ENCODE data around the gene C10orf53.

The C10orf53 gene

DNA sequence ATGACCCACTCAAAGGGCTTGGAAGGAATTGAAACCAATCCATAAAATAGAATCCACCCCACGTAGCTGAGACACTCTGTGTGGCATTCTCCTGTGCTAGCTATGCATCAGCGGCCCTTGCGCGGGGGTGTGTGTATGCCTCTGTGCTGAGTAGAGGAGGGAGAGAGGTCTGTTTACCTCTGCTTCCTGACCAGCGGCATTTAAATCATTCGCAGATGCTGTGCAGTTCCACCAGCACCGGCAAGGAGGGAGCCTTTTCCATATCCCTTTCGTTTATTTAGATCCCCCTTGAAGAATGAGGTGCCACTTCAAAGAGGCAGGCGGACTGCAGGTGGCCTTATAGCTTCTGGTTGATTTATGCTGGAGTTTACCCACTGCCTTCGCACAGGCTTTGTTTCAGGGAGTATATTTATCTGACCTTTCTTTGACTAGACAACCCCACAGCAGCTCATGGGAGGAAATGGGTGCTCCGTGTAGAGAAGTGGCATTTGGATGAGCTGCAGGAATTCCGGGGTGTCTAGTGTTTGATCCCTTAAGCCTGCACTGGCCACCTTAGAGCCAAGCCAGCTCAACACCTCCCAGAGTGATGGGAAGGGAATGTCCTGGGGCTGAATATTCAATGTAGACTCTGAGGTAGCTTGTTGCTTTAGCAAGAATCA, 11.4 kb downstream of the C10orf53 start:
- Histone ChIP-seq H3K4me3 (ENCODE audit: severe bottlenecking) (no peak overlapping the region), H3K27ac (ENCODE audit: poor library complexity, severe bottlenecking) (no peak overlapping the region), H3K4me1 (ENCODE audit: insufficient read depth, poor library complexity, severe bottlenecking) (no peaks in the 10 kb centered on the region), H3K9me3 (ENCODE audit: severe bottlenecking) (no peaks in the 10 kb centered on the region), H3K27me3 (ENCODE audit: insufficient read depth, poor library complexity, severe bottlenecking) (peaks cover 50% of the 10 kb centered on the region), H3K36me3 (ENCODE audit: low read depth) (no peaks in the 10 kb centered on the region)
- ATAC-seq (ENCODE audit: low read depth) (peak; percentile 36; the same call in 1 of the 3 replicates), DNase-seq (ENCODE audit: low spot score) (no peak)
- TF ChIP-seq, protein P1, sequence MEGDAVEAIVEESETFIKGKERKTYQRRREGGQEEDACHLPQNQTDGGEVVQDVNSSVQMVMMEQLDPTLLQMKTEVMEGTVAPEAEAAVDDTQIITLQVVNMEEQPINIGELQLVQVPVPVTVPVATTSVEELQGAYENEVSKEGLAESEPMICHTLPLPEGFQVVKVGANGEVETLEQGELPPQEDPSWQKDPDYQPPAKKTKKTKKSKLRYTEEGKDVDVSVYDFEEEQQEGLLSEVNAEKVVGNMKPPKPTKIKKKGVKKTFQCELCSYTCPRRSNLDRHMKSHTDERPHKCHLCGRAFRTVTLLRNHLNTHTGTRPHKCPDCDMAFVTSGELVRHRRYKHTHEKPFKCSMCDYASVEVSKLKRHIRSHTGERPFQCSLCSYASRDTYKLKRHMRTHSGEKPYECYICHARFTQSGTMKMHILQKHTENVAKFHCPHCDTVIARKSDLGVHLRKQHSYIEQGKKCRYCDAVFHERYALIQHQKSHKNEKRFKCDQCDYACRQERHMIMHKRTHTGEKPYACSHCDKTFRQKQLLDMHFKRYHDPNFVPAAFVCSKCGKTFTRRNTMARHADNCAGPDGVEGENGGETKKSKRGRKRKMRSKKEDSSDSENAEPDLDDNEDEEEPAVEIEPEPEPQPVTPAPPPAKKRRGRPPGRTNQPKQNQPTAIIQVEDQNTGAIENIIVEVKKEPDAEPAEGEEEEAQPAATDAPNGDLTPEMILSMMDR (IDR thresholded peaks at IDR 0.05; ENCODE audit: poor library complexity, severe bottlenecking) = no peak

DNA sequence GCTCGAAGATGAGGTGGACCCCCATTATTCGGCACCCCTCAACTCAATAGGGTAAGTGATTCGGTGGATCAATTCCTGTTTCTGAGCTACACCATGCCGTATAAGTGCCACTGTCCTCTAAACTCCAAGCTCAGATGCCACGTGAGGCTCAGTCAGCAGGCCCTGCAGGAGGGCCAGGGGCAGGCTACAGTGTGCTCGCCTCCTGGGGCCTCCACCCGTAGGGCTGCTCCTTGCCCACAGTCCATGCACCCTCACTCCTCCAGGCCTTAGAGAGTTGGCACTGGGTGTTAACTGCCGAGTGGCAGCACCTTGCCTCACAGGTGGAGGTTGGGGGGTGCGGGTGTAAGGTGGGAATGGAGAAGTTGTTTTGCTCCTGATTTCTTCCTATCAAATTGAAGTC, 12.1 kb downstream of the C10orf53 start:
- ATAC-seq (ENCODE audit: low read depth) (no peak), DNase-seq (ENCODE audit: low spot score) (no peak)
- Histone ChIP-seq H3K4me3 (ENCODE audit: severe bottlenecking) (no peak overlapping the region), H3K4me1 (ENCODE audit: insufficient read depth, poor library complexity, severe bottlenecking) (no peaks in the 10 kb centered on the region), H3K27ac (ENCODE audit: poor library complexity, severe bottlenecking) (no peak overlapping the region), H3K9me3 (ENCODE audit: severe bottlenecking) (no peaks in the 10 kb centered on the region), H3K27me3 (ENCODE audit: insufficient read depth, poor library complexity, severe bottlenecking) (peaks cover 50% of the 10 kb centered on the region), H3K36me3 (ENCODE audit: low read depth) (no peaks in the 10 kb centered on the region)
- TF ChIP-seq, protein P1 (IDR thresholded peaks at IDR 0.05; ENCODE audit: poor library complexity, severe bottlenecking) = no peak

DNA sequence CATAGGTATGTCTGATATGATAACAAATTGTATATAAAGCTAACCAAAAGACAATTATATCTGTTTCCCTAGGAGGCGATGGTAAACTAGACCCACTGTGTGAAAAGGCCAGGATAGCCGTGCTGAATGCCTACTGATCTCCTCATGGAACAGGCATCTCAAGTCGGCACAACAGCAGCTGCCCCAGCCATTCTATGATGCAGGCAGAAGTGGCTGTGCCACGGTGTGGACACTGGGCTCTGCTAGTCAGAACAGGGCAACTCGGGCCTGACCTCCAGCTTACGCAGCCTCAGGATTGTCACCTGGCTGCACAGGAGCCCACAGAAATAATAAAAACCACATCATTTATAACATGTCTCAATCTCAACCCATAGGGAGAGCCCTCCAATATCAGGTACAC, 15.0 kb downstream of the C10orf53 start:
- TF ChIP-seq, protein P1 (IDR thresholded peaks at IDR 0.05; ENCODE audit: poor library complexity, severe bottlenecking) = no peak
- Histone ChIP-seq H3K4me3 (ENCODE audit: severe bottlenecking) (no peak overlapping the region), H3K27ac (ENCODE audit: poor library complexity, severe bottlenecking) (no peak overlapping the region), H3K9me3 (ENCODE audit: severe bottlenecking) (no peaks in the 10 kb centered on the region), H3K36me3 (ENCODE audit: low read depth) (no peaks in the 10 kb centered on the region), H3K27me3 (ENCODE audit: insufficient read depth, poor library complexity, severe bottlenecking) (peaks cover 37% of the 10 kb centered on the region), H3K4me1 (ENCODE audit: insufficient read depth, poor library complexity, severe bottlenecking) (no peaks in the 10 kb centered on the region)
- no peak for DNase-seq (ENCODE audit: low spot score)
- ATAC-seq (ENCODE audit: low read depth) = no peak

DNA sequence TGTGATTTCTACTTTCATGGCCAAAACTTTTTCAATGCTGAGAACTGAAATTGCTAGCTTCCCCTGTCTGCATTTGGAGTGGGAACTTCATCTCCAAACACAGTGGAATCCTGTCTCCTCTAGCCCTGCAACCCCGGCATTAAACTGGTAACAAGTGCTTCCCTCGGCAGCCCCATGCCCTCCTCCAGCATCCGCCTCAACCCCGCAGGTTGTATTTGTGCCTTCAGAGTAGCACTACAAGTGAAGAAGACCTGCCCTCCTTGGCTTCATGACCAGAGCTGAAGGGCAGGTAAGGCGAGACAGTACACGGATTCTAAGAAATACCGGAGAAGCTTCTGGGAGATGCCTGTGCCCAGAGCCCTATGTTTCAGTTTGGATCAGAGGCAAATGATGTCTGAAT, 16.9 kb downstream of the C10orf53 start:
- H3K27me3 ChIP-seq (ENCODE audit: insufficient read depth, poor library complexity, severe bottlenecking) = peaks cover 18% of the 10 kb centered on the region
- no peak overlapping the region for H3K4me3 ChIP-seq (ENCODE audit: severe bottlenecking)
- TF ChIP-seq, protein P1 (IDR thresholded peaks at IDR 0.05; ENCODE audit: poor library complexity, severe bottlenecking) = no peak
- ATAC-seq (ENCODE audit: low read depth) (no peak), DNase-seq (ENCODE audit: low spot score) (no peak)
- H3K4me1 ChIP-seq (ENCODE audit: insufficient read depth, poor library complexity, severe bottlenecking) = no peaks in the 10 kb centered on the region
- H3K36me3 ChIP-seq (ENCODE audit: low read depth) = no peaks in the 10 kb centered on the region
- H3K27ac ChIP-seq (ENCODE audit: poor library complexity, severe bottlenecking) = no peak overlapping the region
- no peaks in the 10 kb centered on the region for H3K9me3 ChIP-seq (ENCODE audit: severe bottlenecking)

DNA sequence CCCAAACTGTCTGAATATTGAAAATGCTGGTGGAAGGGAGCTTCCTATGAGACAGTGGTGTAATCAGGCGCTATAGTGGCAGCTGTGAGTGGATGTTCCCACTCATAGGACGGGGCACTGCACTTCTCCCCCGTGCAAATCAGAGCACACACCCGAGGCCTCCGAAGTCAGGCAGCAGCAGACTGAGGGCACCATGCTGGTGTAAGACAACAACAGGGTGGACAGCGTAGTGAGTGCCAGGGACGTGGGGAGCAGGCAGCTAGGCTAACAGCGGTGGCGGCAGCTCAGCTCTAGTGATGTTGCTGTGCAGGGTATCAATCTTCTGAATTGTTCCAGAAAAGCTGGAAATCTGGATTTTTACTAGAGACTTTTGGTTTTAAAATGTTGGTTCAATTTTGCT, 19.2 kb downstream of the C10orf53 start:
- no peak for ATAC-seq (ENCODE audit: low read depth)
- no peak overlapping the region for H3K4me3 ChIP-seq (ENCODE audit: severe bottlenecking)
- no peak for DNase-seq (ENCODE audit: low spot score)
- peaks cover 12% of the 10 kb centered on the region for H3K27me3 ChIP-seq (ENCODE audit: insufficient read depth, poor library complexity, severe bottlenecking)
- TF ChIP-seq, protein P1 (IDR thresholded peaks at IDR 0.05; ENCODE audit: poor library complexity, severe bottlenecking) = no peak
- no peaks in the 10 kb centered on the region for H3K9me3 ChIP-seq (ENCODE audit: severe bottlenecking)
- no peaks in the 10 kb centered on the region for H3K36me3 ChIP-seq (ENCODE audit: low read depth)
- no peaks in the 10 kb centered on the region for H3K4me1 ChIP-seq (ENCODE audit: insufficient read depth, poor library complexity, severe bottlenecking)
- no peak overlapping the region for H3K27ac ChIP-seq (ENCODE audit: poor library complexity, severe bottlenecking)
